Right renal cortex interstitium (tissue), 3 donors: ENCODE measurements around the gene CCDC194. TPM values are rescaled to one million over a fixed set of nuclear protein-coding genes. Genes with fewer than 3 reads are reported as not detected.
A peak's percentile ranks its signal among the peaks of the same experiment; 100 is the strongest.

Experiments used
- DNase-seq, 3 donors: peaks; one replicate each; pipeline ENCODE4 v3.0.0-alpha.2; 2013; ENCODE audit warnings: low read depth in 3 of 3, low spot score in 2 of 3
- polyA plus RNA-seq, 3 donors: library from polyadenylated mRNA; unstranded; fragments of 120-200 nt; gene quantifications; one replicate each; pipeline ENCODE4 v1.2.1, GENCODE V29; 2013; ENCODE audit not compliant: insufficient read length in 3 of 3

CCDC194 gene
- polyA plus RNA-seq: 1 to 10 TPM in 1 of 3 donors, under 1 TPM in 2; 0.59 to 1.2 (median 0.83) TPM

DNA sequence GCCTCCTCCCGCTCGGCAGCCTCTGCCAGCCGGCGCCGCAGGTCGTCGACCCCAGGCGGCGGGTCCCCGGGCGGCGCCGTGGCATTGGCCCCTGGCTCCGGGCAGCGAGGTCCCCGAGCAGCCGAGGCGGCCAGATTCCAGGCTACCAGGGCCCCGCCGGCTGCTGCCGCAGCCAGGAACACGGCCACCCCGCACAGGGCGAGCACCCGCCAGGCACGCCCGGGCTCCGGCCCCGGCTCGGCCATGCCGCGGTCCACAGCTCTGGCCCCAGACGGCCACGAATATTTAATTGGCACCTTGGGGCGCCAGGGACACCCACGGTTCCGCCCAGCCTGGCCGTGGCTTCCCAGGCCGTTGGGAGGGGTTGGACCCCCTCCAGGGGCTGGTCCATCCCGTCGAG lies at the start of gene CCDC194:
CCDC194 (minus strand) TSS at position 283 of the 400 bp plus-strand sequence; CDS start at position 245, 38 bp downstream.
- no peak for DNase-seq

- no peak for DNase-seq
Measured at GRCh38 chr19:17441241-17442021, 47.4 kb upstream of the CCDC194 start.

GRCh38 chr19:17436874-17437267 lies 42.9 kb upstream of the CCDC194 start:
- DNase-seq: no peak

GRCh38 chr19:17436094-17436873 lies 42.3 kb upstream of the CCDC194 start:
- DNase-seq: no peak

GRCh38 chr19:17435218-17435617 lies 41.2 kb upstream of the CCDC194 start:
- DNase-seq: no peak

DNA sequence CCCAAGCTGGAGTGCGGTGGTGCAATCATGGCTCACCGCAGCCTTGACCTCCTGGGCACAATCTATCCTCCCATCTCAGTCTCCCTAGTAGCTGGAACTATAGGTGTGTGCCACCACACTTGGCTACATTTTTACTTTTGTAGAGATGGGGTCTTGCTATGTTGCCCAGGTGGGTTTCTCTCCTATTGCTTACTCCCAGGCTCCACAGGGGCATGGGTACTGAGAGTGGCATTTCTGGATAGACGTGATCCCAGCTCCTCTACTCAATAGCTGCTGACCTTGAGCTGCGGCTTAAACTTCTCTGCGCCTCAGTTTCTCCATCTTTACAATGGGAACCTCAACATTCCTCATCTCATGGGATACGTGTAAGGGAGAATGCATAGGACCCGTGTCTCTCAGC lies 37.4 kb upstream of the CCDC194 start:
- DNase-seq: no peak

GRCh38 chr19:17429641-17430113 lies 35.7 kb upstream of the CCDC194 start:
- no peak for DNase-seq

DNA sequence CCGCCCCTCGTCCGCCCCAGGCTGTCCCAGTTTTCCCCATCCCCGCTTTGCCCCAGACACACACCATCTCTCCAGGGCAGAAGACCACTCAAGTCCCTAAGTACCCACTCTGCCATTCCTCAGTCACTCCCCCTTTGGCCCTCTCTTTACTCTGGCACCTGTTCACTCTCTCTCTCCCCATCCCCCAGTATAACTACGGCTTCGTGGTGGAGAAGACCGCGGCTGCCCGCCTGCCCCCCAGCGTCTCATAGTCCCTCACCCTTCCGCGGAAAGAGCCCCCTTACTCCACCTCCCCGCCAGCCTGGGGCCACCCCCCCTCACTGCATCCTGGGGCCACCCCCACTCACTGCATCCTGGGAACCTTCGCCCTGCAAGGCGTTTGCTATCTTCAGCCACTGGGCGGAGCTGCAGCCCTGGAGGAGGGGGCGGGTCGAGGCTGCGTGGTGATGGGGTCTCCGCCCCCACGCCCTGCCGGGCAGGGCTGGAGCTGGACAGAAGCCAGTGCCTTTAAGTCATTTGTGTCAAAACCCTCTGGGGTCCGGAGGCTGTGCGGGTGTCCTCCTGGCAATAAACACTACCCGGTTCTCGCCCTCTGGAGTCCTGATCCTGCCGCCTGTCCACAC lies 30.9 kb upstream of the CCDC194 start:
- DNase-seq: no peak

- DNase-seq: no peak
Measured at GRCh38 chr19:17423429-17424208, 29.6 kb upstream of the CCDC194 start.

DNA sequence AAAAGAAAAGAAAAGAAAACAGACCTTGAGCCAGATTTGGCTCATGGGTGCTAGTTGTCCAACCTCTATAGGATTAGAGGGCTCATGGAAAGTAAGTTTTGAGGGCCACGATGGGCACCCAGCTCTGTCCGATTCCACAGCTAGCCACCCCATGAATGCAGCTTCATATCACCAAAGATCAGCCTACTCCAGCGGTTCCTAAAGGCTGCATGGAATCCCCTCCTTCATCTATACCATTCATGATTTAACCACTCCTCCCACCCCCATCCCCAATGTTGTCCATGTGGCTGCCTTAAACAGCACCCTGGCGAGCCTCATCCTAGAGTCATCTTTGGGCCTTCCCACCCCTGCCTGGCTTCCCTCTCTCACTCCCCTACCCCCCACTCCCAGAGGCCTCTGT lies 27.9 kb upstream of the CCDC194 start:
- no peak for DNase-seq

- DNase-seq: no peak
Measured at GRCh38 chr19:17420475-17420924, 26.5 kb upstream of the CCDC194 start.

GRCh38 chr19:17419621-17420474 lies 25.9 kb upstream of the CCDC194 start, which contains the start of gene MVB12A:
Gene MVB12A (plus strand): TSS chr19:17420047. CDS start chr19:17420136, 89 bp downstream.
- DNase-seq: peak; percentile 98 to 99 (median 98)

DNA sequence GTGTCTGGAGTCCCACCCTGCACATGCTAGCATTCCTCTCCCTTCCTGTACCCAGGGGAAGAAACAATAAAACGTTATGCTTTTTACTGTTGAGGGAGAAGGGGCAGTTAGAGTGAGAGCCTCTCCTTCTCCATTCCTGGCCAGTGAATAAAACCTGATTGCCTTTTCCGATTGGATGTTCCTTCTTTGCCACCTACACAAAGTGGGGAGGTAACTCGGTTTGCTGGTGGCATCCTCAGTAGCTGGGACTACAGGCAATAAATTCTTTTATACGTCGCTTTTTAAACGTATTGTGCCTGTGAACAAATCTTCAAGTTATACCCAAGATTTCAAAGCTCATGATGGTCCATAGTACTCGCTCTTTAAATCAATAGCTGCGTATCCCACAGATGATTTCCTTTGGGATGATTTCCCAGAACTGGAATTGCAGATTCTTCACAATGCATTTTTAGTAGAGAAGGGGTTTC lies 25.2 kb upstream of the CCDC194 start:
- no peak for DNase-seq

- DNase-seq: no peak
Measured at GRCh38 chr19:17418710-17419109, 24.7 kb upstream of the CCDC194 start.

GRCh38 chr19:17415121-17415520 lies 21.1 kb upstream of the CCDC194 start:
- no peak for DNase-seq

DNA sequence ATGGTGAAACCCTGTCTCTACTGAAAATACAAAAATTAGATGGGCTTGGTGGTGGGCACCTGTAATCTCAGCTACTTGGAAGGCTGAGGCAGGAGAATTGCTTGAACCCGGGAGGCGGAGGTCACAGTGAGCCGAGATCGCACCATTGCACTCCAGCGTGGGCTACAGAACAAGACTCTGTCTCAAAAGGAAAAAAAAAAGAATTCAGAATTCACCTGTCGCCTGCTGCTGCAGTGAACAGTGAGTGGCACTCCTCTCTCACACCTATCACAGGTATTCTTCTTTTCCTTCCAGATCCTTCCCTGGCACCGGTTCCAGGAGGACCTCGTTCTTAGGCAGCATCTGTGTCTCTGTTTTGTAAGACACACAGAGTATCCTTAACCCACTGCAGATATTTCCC lies 20.1 kb upstream of the CCDC194 start:
- no peak for DNase-seq

- no peak for DNase-seq
Measured at GRCh38 chr19:17411801-17412200, 17.8 kb upstream of the CCDC194 start.

DNA sequence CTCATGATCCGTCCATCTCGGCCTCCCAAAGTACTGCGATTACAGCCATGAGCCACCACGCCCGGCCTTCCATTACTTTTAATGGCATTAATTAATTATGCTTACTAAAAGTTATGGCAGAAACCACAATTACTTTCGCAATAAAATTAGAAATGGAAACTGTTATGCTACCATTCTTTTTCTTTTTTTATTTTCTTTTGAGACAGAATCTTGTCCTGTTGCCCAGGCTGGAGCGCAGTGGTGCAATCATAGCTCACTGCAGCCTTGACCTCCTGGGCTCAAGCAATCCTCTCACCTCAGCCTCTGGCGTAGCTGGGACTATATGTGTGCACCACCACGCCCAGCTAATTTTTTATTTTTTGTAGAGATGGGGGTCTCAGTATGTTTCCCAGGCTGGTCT lies 16.0 kb upstream of the CCDC194 start:
- no peak for DNase-seq

GRCh38 chr19:17406887-17407196 lies 12.8 kb upstream of the CCDC194 start:
- no peak for DNase-seq
